GM18858 (cell line): ENCODE data around the gene TEX35.
A peak's percentile ranks its signal among the peaks of the same experiment; 100 is the strongest.
"Not testable (repeated sequence)": the region's sequence is repeated elsewhere in the genome, so short reads cannot be mapped to it uniquely, and the experiment has no call there.

Experiments
- ATAC-seq: cut with Tn5 transposase; IDR thresholded peaks from one replicate; pipeline ENCODE4 v1.9.1; 2021; ENCODE audit not compliant: unreplicated experiment

The TEX35 gene

DNA sequence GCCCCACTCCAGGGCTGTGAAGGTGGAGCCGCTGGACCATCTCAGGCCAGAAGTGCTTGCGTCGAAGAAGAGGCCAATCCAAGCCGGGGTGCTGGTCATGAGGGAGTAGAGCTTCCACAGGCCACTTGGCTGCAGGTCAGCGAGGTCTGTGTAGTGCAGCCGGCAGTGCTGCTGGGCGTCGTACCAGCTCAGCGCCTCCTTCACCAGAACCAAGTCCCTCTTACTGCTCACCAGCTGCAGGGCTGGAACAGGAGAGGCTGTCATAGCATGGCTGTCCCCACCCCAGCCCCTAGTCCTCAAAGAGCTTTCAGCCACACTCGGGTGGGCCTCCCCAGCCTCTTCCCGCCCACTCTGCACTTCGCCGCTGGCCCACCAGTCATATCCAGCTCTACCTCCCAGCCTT is 18.3 kb upstream of the TEX35 start:
- ATAC-seq: no peak

DNA sequence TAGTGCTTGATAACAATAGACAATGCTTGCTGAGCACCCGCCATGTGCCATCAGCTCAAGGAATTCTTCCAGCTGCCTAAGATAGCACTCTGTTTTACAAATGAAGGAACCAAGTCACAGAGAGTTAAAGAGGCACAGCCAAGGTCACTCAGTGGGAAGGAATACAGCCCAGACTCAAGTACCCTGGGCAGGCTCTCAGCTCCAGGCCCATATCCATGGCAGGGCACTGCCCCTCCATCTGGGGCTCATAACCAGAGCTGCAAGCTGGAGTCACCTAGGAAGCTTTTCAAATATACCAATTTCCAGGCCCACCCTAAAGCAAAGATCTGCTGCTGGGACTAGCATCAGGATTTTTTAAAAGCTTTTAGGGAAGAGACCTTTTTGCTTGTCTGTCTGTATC is 17.8 kb upstream of the TEX35 start:
- no peak for ATAC-seq

DNA sequence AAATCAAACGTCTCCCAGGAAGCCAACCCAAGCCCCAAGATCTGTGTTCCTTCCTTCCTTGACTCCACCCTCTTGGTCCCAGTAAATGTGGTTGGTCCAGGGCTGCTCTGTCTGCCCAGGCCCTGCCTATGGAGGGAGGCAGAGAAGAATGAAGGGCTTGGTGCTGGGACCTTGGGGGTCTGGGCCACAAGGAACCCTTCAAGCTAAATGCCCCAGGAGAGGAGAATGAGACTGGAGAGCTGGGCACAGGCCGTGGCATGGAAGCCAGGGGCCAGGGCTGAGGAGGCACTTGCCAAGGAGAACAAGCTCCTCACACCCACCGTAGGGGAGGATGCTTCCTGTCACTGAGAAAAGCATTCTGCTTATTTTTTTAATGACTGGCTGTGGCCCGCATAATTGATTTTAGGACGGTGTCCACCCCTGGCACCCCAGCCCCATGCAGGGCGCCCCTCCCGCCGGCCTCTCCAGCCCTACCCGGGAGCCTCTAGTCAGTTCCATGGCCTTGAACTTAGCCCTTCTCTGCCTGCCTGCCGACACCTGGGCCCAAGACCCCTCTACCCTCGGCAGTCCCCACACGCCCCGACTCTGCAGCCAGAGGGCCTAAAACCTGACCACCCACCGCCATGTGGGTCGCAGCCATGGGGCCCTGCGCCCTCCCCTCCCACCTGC is 17.0 kb upstream of the TEX35 start:
- no peak for ATAC-seq

DNA sequence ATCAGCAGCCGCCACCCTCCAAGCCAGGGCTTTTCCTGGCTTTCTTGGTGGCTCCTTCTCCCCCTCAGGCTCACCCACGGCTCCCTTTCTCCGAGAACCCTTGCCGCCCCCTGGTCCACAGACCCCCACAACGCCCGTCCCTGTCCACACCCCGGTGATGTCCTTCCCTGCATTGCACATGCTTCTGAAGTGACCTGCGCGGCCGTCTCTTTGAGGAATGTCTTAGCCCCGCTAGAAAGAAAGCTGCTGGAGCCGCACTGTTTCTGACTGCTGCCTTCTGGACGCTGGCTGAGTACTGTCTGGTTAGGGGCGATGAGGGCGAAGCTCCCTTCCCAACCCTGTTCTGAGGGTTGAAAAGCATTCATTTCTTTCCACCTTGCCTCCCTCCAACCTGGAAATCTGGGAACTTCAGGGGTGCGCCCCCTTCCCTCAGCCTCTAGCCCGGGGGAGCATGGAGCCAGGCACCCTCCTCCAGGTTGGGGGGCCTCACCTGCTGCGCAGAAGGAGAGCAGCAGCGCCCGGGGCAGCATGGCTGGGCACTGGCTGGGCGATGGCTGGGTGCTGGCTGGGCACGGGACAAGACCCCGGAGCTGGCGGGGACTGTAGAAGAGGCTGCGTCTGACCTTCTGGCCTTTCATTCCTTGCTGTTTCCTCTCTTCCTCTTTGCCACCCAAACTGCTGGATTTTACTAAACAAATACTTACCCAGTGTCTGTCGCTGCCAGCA is 16.3 kb upstream of the TEX35 start, which contains the start of gene CLEC20A:
TSS of gene CLEC20A (minus strand) at position 555 of the 726 bp plus-strand sequence. CDS start at position 530, 25 bp downstream.
- ATAC-seq: no peak

- ATAC-seq: no peak
Measured at GRCh38 chr1:178497903-178498478, 14.9 kb upstream of the TEX35 start.

DNA sequence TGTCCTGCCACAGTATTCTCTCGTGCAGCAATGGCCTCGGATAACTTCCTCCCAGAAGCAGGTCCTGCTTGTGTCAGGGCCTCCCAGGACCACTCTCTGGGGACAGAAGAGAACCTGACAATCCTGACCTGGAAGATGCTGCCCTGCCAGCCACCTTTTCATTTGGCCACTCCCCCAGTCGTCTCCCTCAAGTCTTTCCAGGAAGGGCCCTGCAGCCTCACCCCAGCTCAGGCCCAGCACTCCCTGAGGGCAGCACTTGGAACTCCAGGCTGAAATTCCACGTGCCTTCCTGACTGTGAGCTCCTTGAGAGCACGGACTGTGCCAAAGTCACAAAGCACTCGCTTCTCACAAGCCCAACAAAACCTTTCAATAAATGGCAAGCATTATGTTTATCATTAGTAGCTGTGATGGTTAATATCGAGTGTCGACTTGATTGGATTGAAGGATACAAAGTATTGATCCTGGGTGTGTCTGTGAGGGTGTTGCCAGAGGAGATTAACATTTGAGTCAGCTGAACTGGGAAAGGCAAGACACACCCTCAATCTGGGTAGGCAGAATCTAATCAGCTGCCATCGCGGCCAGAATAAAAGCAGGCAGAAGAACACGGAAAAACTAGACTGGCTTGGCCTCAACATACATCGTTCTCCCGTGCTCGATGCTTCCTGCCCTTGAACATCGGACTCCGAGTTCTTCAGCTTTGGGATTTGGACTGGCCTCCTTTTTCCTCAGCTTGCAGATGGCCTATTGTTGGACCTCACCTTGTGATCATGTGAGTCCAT is 13.8 kb upstream of the TEX35 start:
- no peak for ATAC-seq

DNA sequence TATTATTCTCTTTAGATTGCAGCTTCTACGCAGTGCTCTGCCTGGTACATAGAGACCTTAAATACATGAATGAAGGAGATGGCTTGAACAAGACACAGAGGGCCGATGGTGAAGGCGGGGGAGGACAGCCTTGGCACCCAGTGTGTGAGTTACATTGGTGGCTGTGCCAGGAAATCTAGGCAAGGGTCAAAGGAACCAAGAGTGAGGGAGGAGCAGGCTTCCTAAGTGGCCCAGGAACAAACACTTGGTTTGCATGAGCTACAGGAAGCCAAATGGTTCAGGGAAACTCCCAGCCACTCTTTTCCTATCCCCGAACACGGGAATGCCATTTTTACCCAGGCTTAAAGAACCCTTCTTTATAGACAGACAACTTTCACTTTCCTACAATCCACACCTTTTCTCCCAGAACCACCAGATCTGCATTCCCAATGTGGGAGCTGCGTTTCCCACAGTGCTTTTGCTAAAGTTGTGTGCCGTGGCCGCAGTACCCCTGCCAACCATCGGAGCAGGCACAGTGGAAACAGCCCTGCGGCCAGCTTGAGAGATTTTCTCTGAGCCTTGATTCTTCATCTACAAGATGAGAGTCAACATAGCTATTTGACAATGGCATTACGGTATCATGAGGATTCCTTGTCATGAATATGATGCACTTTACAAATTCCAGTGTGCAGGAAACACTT is 12.7 kb upstream of the TEX35 start:
- no peak for ATAC-seq

GRCh38 chr1:178500936-178501554 is 11.9 kb upstream of the TEX35 start:
- ATAC-seq: no peak

- peak; percentile 83 for ATAC-seq
Measured at GRCh38 chr1:178501705-178502329, 11.1 kb upstream of the TEX35 start.

DNA sequence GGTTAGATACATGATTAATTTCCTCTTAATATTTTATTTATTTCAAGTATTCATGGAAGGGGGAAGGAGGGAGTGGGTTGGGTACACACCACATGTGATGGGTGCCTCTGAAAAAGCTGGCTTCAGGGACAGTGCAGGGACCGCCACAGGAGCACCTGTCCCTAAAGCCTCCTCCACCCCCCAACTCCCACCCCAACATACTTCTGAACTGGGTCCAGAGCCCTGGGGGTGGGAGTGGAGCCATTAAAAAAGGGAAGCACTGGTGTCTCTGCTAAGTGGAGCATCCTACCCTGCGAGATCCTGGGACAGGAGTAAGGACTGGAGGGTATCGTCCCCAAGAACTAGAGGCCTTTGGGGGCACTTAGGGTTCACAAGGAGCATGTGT is 10.6 kb upstream of the TEX35 start:
- no peak for ATAC-seq

DNA sequence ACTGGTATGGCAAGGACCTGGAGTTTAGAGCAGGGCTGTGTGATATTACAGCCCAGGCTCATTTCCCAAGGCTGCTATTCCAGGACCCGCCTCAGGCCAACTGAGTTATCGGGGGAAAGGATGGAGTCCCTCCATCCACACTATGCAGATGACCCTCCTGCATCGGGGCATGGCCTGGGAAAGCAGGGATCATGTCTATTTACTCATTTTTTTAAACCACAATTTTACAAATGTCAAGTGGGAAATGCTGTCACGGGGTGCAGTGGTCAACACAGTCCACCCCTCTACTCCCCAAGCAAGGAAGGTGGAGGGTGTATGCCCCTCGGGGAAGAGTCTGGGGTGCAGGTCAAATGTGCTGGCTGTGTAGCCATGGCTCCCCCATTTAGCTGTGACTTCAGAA is 10.1 kb upstream of the TEX35 start:
- ATAC-seq: no peak

GRCh38 chr1:178503316-178503715 is 9.6 kb upstream of the TEX35 start:
- ATAC-seq: not testable (repeated sequence)

DNA sequence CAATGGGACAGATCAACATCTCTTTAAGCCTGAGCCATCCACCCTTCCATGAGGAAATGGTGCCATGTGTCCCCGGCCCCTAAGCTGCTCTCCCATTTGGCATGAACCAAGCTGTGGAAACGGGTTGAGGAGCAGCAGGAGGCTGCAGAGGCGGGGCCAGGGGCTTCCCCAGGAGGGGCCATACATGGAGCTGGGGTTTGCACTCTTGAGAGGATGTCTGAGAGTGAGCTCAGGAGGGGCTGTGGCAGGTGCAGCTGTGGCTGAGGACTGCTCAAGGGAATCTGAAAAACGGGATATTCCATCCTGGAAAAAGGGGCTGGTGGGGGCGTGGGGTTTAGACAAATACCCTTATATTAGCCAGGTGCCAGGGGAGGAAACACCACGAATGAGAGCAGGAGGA is 9.1 kb upstream of the TEX35 start:
- no peak for ATAC-seq

DNA sequence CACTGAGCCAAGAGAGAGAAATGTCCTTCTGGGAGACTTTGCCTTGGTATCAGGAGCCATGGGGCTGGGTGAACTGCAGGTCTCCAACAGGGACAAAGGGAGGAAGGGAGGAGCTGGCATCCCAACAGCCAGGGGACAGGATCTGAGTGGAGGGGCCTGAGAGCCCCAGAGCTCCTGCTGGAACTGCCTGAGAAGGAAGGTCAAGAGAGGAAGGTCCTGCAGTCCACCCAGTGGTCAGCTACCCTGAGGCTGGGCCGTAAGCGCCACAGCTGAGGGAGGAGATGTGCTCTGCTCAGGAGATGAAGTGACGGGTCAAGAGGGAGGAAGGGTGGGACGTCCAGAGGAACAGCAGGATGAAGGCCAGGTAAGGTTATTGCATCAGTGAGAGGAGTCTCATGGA is 8.6 kb upstream of the TEX35 start:
- no peak for ATAC-seq

- no peak for ATAC-seq
Measured at GRCh38 chr1:178506177-178506576, 6.7 kb upstream of the TEX35 start.

DNA sequence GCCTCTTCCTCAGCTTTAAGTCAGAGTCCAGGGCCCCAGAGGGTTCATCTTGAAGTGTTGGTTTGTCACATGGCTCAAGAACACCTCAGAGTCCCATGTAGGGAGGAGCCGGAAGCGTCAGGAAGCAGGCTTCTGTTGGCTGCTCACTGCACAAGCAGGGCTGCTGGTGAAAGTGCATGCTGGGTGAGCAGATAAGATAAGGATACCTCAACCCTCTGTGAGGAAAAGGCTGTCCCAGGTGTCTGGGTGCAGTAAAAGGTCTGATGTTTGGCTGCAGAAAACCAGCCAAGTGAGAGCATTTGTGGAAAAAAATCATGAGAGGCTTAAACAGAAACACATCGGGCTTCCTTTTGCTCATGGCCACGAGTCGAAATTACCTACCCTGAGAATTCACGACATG is 6.2 kb upstream of the TEX35 start:
- no peak for ATAC-seq

- ATAC-seq: no peak
Measured at GRCh38 chr1:178509414-178510007, 3.4 kb upstream of the TEX35 start.

DNA sequence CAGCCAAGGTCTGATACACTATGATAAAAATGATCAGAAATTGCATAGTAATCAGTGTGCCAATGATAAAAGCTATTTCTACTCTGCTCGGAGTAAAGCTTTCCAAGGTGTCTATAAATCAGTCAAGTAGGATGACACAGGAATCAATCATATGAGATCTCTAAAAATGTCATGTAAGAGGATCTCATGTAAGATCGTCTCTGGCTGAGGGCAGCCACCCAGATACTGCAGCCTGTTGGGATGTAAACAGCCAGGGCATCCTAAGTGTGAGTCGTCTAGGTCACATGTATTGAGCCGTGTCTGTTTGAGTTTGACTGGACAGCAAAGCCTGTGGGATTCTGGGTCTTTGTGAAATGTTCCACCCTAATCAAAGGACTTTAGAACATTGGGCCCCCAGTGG is 2.8 kb upstream of the TEX35 start:
- no peak for ATAC-seq

- ATAC-seq: no peak
Measured at GRCh38 chr1:178513278-178513983, 522 bp downstream of the TEX35 start.
